K562 (cell line): ENCODE results near the gene CSH1. TPM values are rescaled to one million over a fixed set of nuclear protein-coding genes. Genes with fewer than 3 reads are reported as not detected.

Experiments
- ATAC-seq: fragments of 200-7000 bp; cut with Tn5 transposase; 3 replicates; pipeline ENCODE4 v1.9.1; 2020; ENCODE audit warnings: moderate library complexity
- BruUV-seq: library from RNA; stranded (reverse); fragments of 400-500 nt; replicated peaks from 2 replicates; lab custom pipeline; 2021; lab: Mats Ljungman, UMichigan
- CTCF ChIA-PET: fragments of 300-600 bp; formaldehyde crosslinking; extraction: SDS; loops from one replicate; lab custom pipeline; 2021; ENCODE audit warnings: low intra/inter-chr PET ratio; lab: Yijun Ruan, JAX
- POLR2A ChIA-PET: fragments of 300-600, 350-650 bp; sonication (Branson Sonifier 250); formaldehyde crosslinking; extraction: SDS; loops from one replicate; lab custom pipeline; 2021; ENCODE audit warnings: antibody characterized with exemption, inconsistent platforms; lab: Yijun Ruan, JAX
- DNase-seq, 4 experiments: peaks; one replicate each; pipeline versions ENCODE4 v3.0.0 to v3.0.0-alpha.2; 2011 to 2018; ENCODE audit warnings: low spot score in 3 of 4, mixed read lengths in 3 of 4; ENCODE audit errors: extremely low read depth in 1 of 4
- FAIRE-seq: peaks from 2 replicates; lab custom pipeline; 2011; peaks lifted over from hg19 to GRCh38; lab: Jason Lieb, UNC
- H2AFZ ChIP-seq: 2 replicates; pipeline ENCODE4 v1.6.0; 2011; ENCODE audit warnings: low read depth, low read length, control low read depth, inconsistent platforms
- H3K27ac ChIP-seq: fragments of 200-600 bp; 3 replicates; pipeline ENCODE4 v1.8.0; 2011; ENCODE audit warnings: low read depth, mild to moderate bottlenecking, control low read depth, inconsistent platforms, low read length, moderate library complexity, mixed read lengths; ENCODE audit errors: extremely low read depth
- H3K27me3 ChIP-seq, 2 experiments: fragments of 300-600 bp in 1 of 2; 2 replicates in 1 of 2; 3 replicates in 1 of 2; pipeline versions ENCODE4 v1.6.0 to v1.8.0; 2011; ENCODE audit warnings: inconsistent platforms in 2 of 2, low read length in 2 of 2, mild to moderate bottlenecking in 1 of 2, mixed read lengths in 1 of 2, moderate library complexity in 1 of 2; ENCODE audit not compliant: control insufficient read depth in 2 of 2, insufficient read depth in 2 of 2
- H3K36me3 ChIP-seq: fragments of 300-600 bp; 3 replicates; pipeline ENCODE4 v1.8.0; 2011; ENCODE audit warnings: mild to moderate bottlenecking, low read length, inconsistent platforms; ENCODE audit not compliant: control insufficient read depth, insufficient read depth
- H3K4me1 ChIP-seq, 2 experiments: fragments of 200-600 bp in 1 of 2; replicated peaks in 1 of 2; 2 replicates in 1 of 2; 3 replicates in 1 of 2; pipeline versions ENCODE4 v1.5.1 to v1.8.0; 2011; ENCODE audit warnings: inconsistent platforms in 2 of 2, low read length in 2 of 2, mild to moderate bottlenecking in 1 of 2, mixed read lengths in 1 of 2, moderate library complexity in 1 of 2; ENCODE audit not compliant: control insufficient read depth in 2 of 2, insufficient read depth in 2 of 2
- H3K4me2 ChIP-seq: 2 replicates; pipeline ENCODE4 v1.6.1; 2011; ENCODE audit warnings: low read length, control low read depth, inconsistent platforms, mixed read lengths; ENCODE audit not compliant: insufficient read depth
- H3K4me3 ChIP-seq: fragments of 200-600 bp; sonication (generic), shearing (Covaris generic); 2 replicates; pipeline ENCODE4 v1.5.1; 2016; ENCODE audit warnings: control low read depth, inconsistent platforms
- H3K79me2 ChIP-seq: fragments of 200-600 bp; 3 replicates; pipeline ENCODE4 v1.8.0; 2011; ENCODE audit warnings: low read length, inconsistent platforms; ENCODE audit not compliant: control insufficient read depth, insufficient read depth
- H3K9ac ChIP-seq, 2 experiments: 2 replicates each; pipeline versions ENCODE4 v1.6.0 to v1.6.1; 2011; ENCODE audit warnings: low read depth in 2 of 2, low read length in 2 of 2, control low read depth in 1 of 2, inconsistent platforms in 1 of 2, mild to moderate bottlenecking in 1 of 2, mixed read lengths in 1 of 2; ENCODE audit not compliant: insufficient read depth in 1 of 2
- H3K9me1 ChIP-seq: one replicate; pipeline ENCODE4 v1.6.0; 2011; ENCODE audit warnings: inconsistent platforms, mild to moderate bottlenecking, low read length, moderate library complexity; ENCODE audit not compliant: control insufficient read depth, insufficient read depth
- H3K9me3 ChIP-seq: replicated peaks from 2 replicates; pipeline ENCODE4 v1.5.1; 2011; ENCODE audit warnings: low read depth, low read length, inconsistent platforms; ENCODE audit not compliant: control insufficient read depth, insufficient read depth
- H4K20me1 ChIP-seq: replicated peaks from 2 replicates; pipeline ENCODE4 v1.6.1; 2011; ENCODE audit warnings: low read length, inconsistent platforms, mixed read lengths; ENCODE audit not compliant: control insufficient read depth, insufficient read depth
- CBX8 ChIP-seq: fragments of 200-600 bp; sonication (generic); IDR thresholded peaks from 2 replicates; pipeline ENCODE4 v1.6.1; 2012; ENCODE audit warnings: borderline replicate concordance, mixed run types, low read depth, mild to moderate bottlenecking, moderate library complexity, mixed read lengths, low read length, control low read depth, inconsistent platforms; ENCODE audit not compliant: poor library complexity, severe bottlenecking; ENCODE audit errors: extremely low read depth
- IFI16 ChIP-seq: fragments of 250-450 bp; sonication (Bioruptor Pico); IDR thresholded peaks from 2 replicates; pipeline ENCODE4 v2.1.2; 2022; ENCODE audit warnings: mild to moderate bottlenecking, inconsistent platforms
- MCM5 ChIP-seq: fragments of 450-650 bp; IDR thresholded peaks from 2 replicates; pipeline ENCODE4 v1.6.1; 2016; ENCODE audit warnings: low read depth
- PHB2 ChIP-seq: fragments of 450-650 bp; IDR thresholded peaks from 2 replicates; pipeline ENCODE4 v1.6.1; 2017; ENCODE audit warnings: low read depth
- RCOR1 ChIP-seq, 2 experiments: IDR thresholded peaks; 2 replicates each; pipeline ENCODE4 v1.6.1; 2012; ENCODE audit warnings: low read depth in 2 of 2, low read length in 2 of 2, borderline replicate concordance in 1 of 2, improper control_type of control experiment in 1 of 2
- RHOXF2B ChIP-seq: fragments of 250-450 bp; sonication (Bioruptor Pico); conservative IDR thresholded peaks from 2 replicates; pipeline ENCODE4 v1.5.1; 2021
- TAF15 ChIP-seq: fragments of 200-400 bp; formaldehyde crosslinking; IDR thresholded peaks from 2 replicates; pipeline ENCODE4 v1.6.1; 2017; ENCODE audit warnings: mild to moderate bottlenecking, low read depth, low read length, moderate library complexity
- TAF7 ChIP-seq: fragments of 450-650 bp; IDR thresholded peaks from 2 replicates; pipeline ENCODE4 v1.6.1; 2016; ENCODE audit warnings: missing genetic modification characterization, missing compliant biosample characterization
- ZC3H4 ChIP-seq: sonication (generic); formaldehyde crosslinking; IDR thresholded peaks from 2 replicates; pipeline ENCODE4 v1.9.0; 2021; ENCODE audit warnings: missing genetic modification reagents, borderline replicate concordance
- ZNF445 ChIP-seq: fragments of 250-450 bp; sonication (Bioruptor Pico); IDR thresholded peaks from 2 replicates; pipeline ENCODE4 v1.4.0; 2020; ENCODE audit warnings: low read depth, mild to moderate bottlenecking, moderate library complexity
- ZNF717 ChIP-seq: fragments of 250-450 bp; sonication (Bioruptor Pico); IDR thresholded peaks from 2 replicates; pipeline ENCODE4 v1.5.0; 2021
- WGBS: fragments of 100-300 bp; shearing (Covaris generic); methylation state at CpG from one replicate; pipeline ENCODE4 v1.1.6; 2016; ENCODE audit warnings: low coverage, mixed read lengths; ENCODE audit not compliant: insufficient coverage; ENCODE audit errors: missing lambda C conversion rate; 5-methylcytosine and 5-hydroxymethylcytosine counted together
- in situ Hi-C: fragments of 300-500 bp; cut with MboI; formaldehyde crosslinking; loops from 4 replicates; pipeline ENCODE4 v1.15.0; 2018; ENCODE audit warnings: inconsistent platforms, mixed read lengths
- intact Hi-C: fragments of 100-400 bp; cut with micrococcal nuclease; formaldehyde crosslinking; loops from 2 replicates; pipeline ENCODE4 v1.14.2; 2022
- polyA plus RNA-seq, 8 experiments: library from polyadenylated mRNA; depleted of rRNA in 4 of 8; stranded (reverse) in 5 of 8; unstranded in 3 of 8; fragments of >200 nt; fragmentation: Nextera tagmentation in 2 of 8; fragmentation: Illumina TruSeq in 1 of 8; extraction: Ambion mirVana in 2 of 8; extraction: Trizol in 1 of 8; gene quantifications; 2 replicates each; pipeline versions ENCODE4 v1.2.1 to v1.2.3, GENCODE V29; 2011 to 2014; ENCODE audit warnings: inconsistent platforms in 1 of 8, missing spikeins in 1 of 8
- total RNA-seq, 7 experiments: library from RNA; depleted of rRNA in 6 of 7; stranded (reverse); fragments of >200 nt in 6 of 7; fragmentation: Illumina TruSeq in 2 of 7; extraction: Trizol in 2 of 7; gene quantifications; 2 replicates each; pipeline versions ENCODE4 v1.2.1 to v1.2.3, GENCODE V29; 2011 to 2021; ENCODE audit warnings: low replicate concordance in 1 of 7
- TF ChIP-seq, protein P1 (sequence below): fragments of 250-450 bp; sonication (Bioruptor Pico); IDR thresholded peaks from 2 replicates; pipeline ENCODE4 v1.5.0; 2021
- TF ChIP-seq, protein P2 (sequence below): IDR thresholded peaks from 2 replicates; pipeline ENCODE4 v1.6.1; 2011; ENCODE audit warnings: borderline replicate concordance, low read depth, mild to moderate bottlenecking, moderate library complexity, low read length; ENCODE audit not compliant: insufficient read depth, poor library complexity, severe bottlenecking

Gene CSH1
- total and polyA plus RNA-seq, 9 of the 15 experiments (the other 6 are each of a cell fraction or from before 2014, with no cell fraction given), result not detected

DNA sequence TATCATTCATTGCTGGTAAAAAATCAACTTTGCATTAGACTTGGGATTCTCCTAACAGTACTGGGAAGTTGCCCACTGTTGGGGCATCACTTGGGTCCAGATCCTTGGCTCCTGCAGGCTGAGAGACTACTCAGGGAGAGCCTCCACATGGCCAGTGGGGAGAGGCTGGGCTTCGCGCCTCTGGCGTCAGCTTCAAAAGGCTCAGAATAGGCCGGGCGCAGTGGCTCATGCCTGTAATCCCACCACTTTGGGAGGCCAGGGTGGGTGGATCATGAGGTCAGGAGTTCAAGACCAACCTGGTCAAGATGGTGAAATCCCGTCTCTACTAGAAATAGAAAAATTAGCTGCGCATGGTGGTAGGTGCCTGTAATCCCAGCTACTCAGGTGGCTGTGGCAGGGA is 18.1 kb upstream of the CSH1 start:
- no peak overlapping the region for H3K4me3 ChIP-seq
- ChIA-PET POLR2A (no interaction called here), CTCF (no interaction called here)
- H3K79me2 ChIP-seq, result no peaks in the 10 kb centered on the region
- no peaks in the 10 kb centered on the region; a peak in 1 of 5 replicates for H3K4me1 ChIP-seq
- DNase-seq (no peak), ATAC-seq (no peak), FAIRE-seq (no peak)
- no peak overlapping the region for H3K9ac ChIP-seq
- TF ChIP-seq PHB2, result no peak
- no peak for TF ChIP-seq RCOR1 (IDR thresholded peaks at IDR 0.05; ENCODE audit: borderline replicate concordance in 1 of 2, low read depth in 2 of 2, low read length in 2 of 2)
- TF ChIP-seq CBX8, result no peak
- no peak for TF ChIP-seq ZNF717
- TF ChIP-seq TAF7 (tag), result no peak
- TF ChIP-seq, protein P1, sequence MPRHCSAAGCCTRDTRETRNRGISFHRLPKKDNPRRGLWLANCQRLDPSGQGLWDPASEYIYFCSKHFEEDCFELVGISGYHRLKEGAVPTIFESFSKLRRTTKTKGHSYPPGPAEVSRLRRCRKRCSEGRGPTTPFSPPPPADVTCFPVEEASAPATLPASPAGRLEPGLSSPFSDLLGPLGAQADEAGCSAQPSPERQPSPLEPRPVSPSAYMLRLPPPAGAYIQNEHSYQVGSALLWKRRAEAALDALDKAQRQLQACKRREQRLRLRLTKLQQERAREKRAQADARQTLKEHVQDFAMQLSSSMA, result no peak
- no peak for TF ChIP-seq RHOXF2B
- no peak for TF ChIP-seq ZNF445 (CRISPR knock-in tag)
- no peak for TF ChIP-seq TAF15
- TF ChIP-seq ZC3H4, result no peak
- TF ChIP-seq, protein P2, sequence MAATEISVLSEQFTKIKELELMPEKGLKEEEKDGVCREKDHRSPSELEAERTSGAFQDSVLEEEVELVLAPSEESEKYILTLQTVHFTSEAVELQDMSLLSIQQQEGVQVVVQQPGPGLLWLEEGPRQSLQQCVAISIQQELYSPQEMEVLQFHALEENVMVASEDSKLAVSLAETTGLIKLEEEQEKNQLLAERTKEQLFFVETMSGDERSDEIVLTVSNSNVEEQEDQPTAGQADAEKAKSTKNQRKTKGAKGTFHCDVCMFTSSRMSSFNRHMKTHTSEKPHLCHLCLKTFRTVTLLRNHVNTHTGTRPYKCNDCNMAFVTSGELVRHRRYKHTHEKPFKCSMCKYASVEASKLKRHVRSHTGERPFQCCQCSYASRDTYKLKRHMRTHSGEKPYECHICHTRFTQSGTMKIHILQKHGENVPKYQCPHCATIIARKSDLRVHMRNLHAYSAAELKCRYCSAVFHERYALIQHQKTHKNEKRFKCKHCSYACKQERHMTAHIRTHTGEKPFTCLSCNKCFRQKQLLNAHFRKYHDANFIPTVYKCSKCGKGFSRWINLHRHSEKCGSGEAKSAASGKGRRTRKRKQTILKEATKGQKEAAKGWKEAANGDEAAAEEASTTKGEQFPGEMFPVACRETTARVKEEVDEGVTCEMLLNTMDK, result no peak
- no peak for TF ChIP-seq MCM5
- no peak for TF ChIP-seq IFI16 (CRISPR knock-in tag)
- H3K27ac ChIP-seq, result no peak overlapping the region
- H3K9me1 ChIP-seq, result no peaks in the 10 kb centered on the region
- in situ Hi-C loops (loop anchor here (5.0 to 10.0 kb wide), 3 partner anchors 110 to 370 kb away; partner anchors contain the start of genes ERN1 and ICAM2), intact Hi-C loops (loop anchor here (10.0 kb wide), 1 partner anchor 370 kb away; no protein-coding TSS in a partner anchor)
- H3K9me3 ChIP-seq, result no peaks in the 10 kb centered on the region
- no peak overlapping the region for H2AFZ ChIP-seq
- H3K36me3 ChIP-seq, result no peaks in the 10 kb centered on the region
- WGBS, result 43% methylated on average over 7 of the region's 7 CpGs
- 0 out of 2 replicates have a peak, but pooled peaks cover 3% of the 10 kb centered on the region for H4K20me1 ChIP-seq
- no peak overlapping the region for H3K4me2 ChIP-seq
- BruUV-seq, result no TSS peak
- peaks cover 13 to 50% of the 10 kb centered on the region in 2 experiments for H3K27me3 ChIP-seq
